Endothelial cell of umbilical vein (primary cell): ENCODE measurements around the gene HERPUD1.

ENCODE experiments used
- CTCF ChIP-seq, 2 donors: IDR thresholded peaks; 1 replicate in 1 of 2; 2 replicates in 1 of 2; pipeline ENCODE4 v1.5.1; 2011; ENCODE audit warnings: low read length in 2 of 2, mild to moderate bottlenecking in 2 of 2, moderate library complexity in 2 of 2, control low read depth in 1 of 2, inconsistent platforms in 1 of 2, low read depth in 1 of 2; ENCODE audit not compliant: insufficient read depth in 1 of 2; ENCODE audit errors: extremely low read depth in 1 of 2
- EZH2 ChIP-seq: IDR thresholded peaks from 2 replicates; pipeline ENCODE4 v1.6.1; 2012; ENCODE audit warnings: borderline replicate concordance, low read depth, mild to moderate bottlenecking, moderate library complexity, low read length, inconsistent platforms; ENCODE audit not compliant: severe bottlenecking
- FOS ChIP-seq: IDR thresholded peaks from 2 replicates; pipeline ENCODE4 v1.6.1; 2011; ENCODE audit warnings: mild to moderate bottlenecking, low read length, moderate library complexity, borderline replicate concordance; ENCODE audit not compliant: insufficient read depth
- GATA2 ChIP-seq: IDR thresholded peaks from 2 replicates; pipeline ENCODE4 v1.7.0; 2011; ENCODE audit warnings: low read depth, mild to moderate bottlenecking, moderate library complexity, mixed read lengths, low read length; ENCODE audit not compliant: insufficient read length, insufficient read depth
- JUN ChIP-seq: IDR thresholded peaks from 2 replicates; pipeline ENCODE4 v1.6.1; 2011; ENCODE audit warnings: borderline replicate concordance, low read depth; ENCODE audit not compliant: insufficient read length, insufficient read depth
- MAX ChIP-seq: IDR thresholded peaks from 2 replicates; pipeline ENCODE4 v1.6.1; 2011; ENCODE audit not compliant: insufficient read depth, insufficient read length
- MYC ChIP-seq: IDR thresholded peaks from one replicate; pipeline ENCODE4 v1.6.1; 2011; ENCODE audit warnings: mild to moderate bottlenecking, low read depth, low read length
- POLR2A ChIP-seq: IDR thresholded peaks from 2 replicates; pipeline ENCODE4 v1.6.1; 2012; ENCODE audit warnings: low read depth, mild to moderate bottlenecking, control low read depth, low read length
- POLR2AphosphoS5 ChIP-seq: IDR thresholded peaks from 2 replicates; pipeline ENCODE4 v1.6.1; 2012; ENCODE audit warnings: low read depth, mild to moderate bottlenecking, control low read depth, low read length, moderate library complexity; ENCODE audit not compliant: insufficient read depth

GRCh38 chr16:56977216-56977615 is 45.3 kb downstream of the HERPUD1 start:
- TF ChIP-seq CTCF (IDR thresholded peaks at IDR 0.05; ENCODE audit: extremely low read depth in 1 of 2, insufficient read depth in 1 of 2, low read depth in 1 of 2, low read length in 2 of 2) (no peak), JUN (no peak), POLR2A (no peak), MYC (no peak), POLR2AphosphoS5 (no peak), EZH2 (no peak), FOS (no peak), MAX (no peak), GATA2 (no peak)
